GM18867 (cell line): ENCODE data around the gene MTA3.
"Not testable (repeated sequence)": the region's sequence is repeated elsewhere in the genome, so short reads cannot be mapped to it uniquely, and the experiment has no call there.

ENCODE experiments used
- ATAC-seq: cut with Tn5 transposase; IDR thresholded peaks from one replicate; pipeline ENCODE4 v1.9.1; 2021; ENCODE audit warnings: mild to moderate bottlenecking, moderate library complexity; ENCODE audit not compliant: unreplicated experiment

MTA3 gene

DNA sequence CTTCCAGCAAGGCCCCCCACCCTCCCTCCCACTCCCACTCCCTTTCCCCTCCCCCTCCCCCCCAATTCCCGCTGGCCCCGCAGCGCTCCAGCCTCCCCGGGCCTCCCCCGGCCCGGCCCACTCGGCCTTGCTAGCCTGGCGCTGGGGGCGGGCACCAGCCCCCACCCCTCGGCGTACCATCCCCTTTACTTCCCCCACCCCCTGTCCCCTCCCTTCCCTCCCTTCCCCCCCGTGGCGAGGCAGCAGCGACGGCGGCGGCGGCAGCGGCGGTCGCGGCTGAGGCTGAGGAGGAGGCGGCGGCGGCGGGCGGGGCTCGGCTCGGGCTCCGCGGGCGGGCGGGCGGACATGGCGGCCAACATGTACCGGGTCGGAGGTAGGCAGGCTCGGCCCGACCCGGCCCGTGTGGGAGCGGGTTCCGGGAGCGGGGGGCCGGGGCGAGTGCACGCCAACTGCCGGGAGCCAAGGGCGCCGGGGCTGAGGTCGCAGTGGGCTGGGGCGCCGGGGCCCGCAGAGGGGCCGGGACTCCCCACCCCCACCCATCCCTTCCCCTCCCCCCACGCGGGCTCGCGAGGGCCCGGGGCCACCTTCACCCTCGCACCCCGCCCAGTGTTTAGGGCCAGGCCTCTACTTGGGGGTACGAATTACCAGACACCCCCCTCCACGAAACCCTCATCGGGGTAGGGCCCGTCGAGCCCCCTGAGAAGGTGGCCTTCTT is at the start of gene MTA3:
Gene MTA3 (plus strand): TSS at position 232 of the 715 bp plus-strand sequence. CDS start 114 bp downstream, at position 346.
- ATAC-seq, result peak; percentile 39

DNA sequence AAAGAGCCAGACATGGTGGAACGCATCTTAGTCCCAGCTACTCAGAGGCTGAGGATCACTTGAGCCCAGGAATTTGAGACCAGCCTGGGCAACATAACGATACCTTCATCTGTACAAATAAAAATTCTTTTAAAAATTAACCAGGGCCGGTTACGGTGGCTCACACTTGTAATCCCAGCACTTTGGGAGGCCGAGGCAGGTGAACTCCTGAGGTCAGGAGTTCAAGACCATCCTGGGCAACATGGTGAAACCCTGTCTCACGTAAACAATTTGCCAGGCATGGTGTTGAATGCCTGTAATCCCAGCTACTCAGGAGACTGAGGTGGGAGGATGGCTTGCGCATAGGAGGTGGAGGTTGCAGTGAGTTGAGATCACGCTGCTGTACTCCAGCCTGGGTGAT is 48.8 kb upstream of the MTA3 start:
- no peak for ATAC-seq

DNA sequence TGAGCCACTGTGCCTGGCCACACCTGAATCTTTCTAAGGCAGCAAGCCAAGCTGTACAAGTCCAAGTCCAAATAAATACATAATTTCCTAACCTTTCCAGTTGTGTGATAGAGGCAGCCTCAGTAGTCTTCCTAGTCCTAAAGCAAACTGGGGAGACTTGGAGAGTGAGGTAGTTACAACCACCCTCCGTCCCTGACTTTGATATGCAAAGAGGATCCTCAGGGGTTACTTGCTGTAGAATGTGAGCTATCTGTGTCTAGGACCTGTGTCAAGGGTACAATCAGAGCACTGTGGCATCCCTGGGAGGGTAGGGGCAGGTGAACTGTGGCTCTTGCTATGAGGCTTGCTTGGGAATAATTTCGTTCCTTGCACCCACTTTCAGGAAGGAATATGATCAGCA is 46.4 kb upstream of the MTA3 start:
- no peak for ATAC-seq

GRCh38 chr2:42523341-42523740 is 45.1 kb upstream of the MTA3 start:
- ATAC-seq, result no peak

DNA sequence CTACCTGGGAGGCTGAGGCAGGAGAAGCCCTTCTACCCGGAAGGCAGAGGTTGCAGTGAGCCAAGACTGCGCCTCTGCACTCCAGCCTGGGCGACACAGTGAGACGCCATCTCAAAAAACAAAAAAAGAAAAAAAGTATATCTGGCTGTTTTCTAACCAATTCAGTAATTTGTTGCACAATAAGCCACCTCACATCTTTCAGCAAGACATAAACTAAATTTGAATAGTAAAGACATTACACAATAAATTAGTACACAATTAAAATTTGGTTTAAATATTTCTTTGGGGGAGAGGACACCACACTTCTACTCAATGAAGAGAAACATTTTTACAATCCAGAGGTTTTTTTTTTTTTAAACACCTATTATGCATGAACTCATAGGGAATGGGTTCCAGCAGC is 36.0 kb upstream of the MTA3 start:
- ATAC-seq, result no peak

- no peak for ATAC-seq
These were observed 30.9 kb upstream of the MTA3 start for GRCh38 chr2:42537493-42537892.

DNA sequence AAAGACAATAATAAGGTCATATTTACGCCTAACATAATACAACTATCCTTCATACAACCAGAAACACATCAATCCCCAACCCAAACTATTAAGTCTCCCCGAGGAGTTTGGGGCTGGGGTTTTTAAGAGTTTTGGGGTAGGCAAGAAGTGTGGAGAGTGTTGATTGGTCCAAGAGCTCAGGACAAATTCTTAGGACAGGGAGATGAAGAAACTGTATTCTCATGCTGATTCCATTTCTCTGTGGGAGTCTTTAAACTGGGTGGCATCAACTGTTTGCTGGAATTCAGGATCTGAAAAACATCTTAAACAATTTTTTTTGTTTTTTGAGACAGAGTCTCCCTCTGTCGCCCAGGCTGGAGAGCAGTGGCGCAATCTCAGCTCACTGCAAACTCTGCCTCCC is 25.6 kb upstream of the MTA3 start:
- ATAC-seq, result no peak

DNA sequence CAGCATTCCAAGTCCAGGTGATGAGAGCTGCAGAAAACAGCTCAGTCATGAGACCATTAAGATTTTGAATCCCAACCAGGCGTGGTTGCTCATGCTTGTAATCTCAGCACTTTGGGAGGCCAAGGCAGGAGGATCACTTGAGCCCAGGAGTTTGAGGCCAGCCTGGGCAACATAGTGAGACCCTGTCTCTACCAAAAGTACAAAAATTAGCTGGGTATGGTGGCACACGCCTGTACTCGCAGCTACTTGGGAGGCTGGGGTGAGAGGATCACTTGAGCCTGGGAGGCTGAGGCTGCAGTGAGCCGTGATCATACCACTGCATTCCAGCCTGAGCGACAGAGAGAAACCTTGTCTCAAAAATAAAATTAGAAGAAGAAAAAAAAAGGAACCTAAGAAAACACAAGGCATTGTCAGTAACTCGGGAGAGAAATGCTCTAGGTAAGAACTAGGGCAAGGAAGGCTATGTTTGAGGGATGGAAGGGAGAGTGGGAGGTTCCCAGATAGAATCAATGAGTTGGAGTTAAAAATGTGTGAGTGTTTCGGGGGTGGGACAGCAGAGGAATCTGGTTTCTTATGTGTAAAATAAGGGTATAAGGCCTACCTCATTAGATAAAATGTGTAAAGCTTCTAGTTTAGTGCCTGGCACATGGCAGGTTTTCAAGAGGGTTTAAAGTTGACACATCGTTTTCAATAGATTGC is 23.3 kb upstream of the MTA3 start:
- ATAC-seq, result no peak

GRCh38 chr2:42545841-42546390 is 22.5 kb upstream of the MTA3 start:
- ATAC-seq, result no peak

DNA sequence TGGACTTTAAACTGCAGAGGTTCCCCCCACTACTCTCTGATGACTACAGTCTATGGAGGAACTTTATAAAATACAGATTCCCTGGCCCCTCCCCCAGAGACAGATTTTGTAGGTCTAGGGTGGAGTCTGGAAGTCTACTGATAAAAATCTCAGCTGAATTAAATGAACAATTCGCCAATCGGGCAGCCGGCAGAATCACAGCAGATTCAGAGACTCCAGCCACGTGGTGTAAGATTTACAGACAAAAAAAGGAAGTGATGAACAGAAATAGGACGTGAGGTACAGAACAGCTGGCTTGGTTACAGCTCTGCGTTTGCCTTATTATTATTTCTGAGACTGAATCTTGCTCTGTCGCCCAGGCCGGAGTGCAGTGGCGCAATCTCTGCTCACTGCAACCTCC is 21.4 kb upstream of the MTA3 start:
- no peak for ATAC-seq

- ATAC-seq, result no peak
These were observed 20.8 kb upstream of the MTA3 start for GRCh38 chr2:42547446-42548295.

GRCh38 chr2:42550870-42551269 is 17.6 kb upstream of the MTA3 start:
- no peak for ATAC-seq

- no peak for ATAC-seq
These were observed 14.0 kb upstream of the MTA3 start for GRCh38 chr2:42554392-42554791.

GRCh38 chr2:42556315-42556890 is 12.0 kb upstream of the MTA3 start:
- ATAC-seq, result no peak

GRCh38 chr2:42557306-42557705 is 11.1 kb upstream of the MTA3 start:
- no peak for ATAC-seq

DNA sequence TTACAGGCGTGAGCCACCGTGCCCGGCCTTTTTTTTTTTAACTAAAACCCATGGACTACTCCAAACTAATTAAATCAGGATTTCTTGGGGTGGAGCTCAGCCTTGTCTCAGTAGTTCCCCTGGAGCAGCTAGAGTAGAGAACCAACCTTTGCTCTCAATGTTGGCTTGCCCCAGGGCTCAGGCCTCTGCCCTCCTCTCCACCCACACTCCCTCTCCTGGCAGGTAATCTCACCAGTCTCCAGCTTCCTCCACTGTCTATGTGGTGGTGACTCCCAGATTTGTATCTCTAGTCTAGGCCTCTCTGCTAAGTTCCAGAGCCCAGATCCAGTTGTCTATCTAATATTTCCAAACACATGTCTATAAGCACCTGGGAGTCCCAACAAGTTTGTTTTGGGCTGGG is 9.6 kb upstream of the MTA3 start:
- ATAC-seq, result no peak

DNA sequence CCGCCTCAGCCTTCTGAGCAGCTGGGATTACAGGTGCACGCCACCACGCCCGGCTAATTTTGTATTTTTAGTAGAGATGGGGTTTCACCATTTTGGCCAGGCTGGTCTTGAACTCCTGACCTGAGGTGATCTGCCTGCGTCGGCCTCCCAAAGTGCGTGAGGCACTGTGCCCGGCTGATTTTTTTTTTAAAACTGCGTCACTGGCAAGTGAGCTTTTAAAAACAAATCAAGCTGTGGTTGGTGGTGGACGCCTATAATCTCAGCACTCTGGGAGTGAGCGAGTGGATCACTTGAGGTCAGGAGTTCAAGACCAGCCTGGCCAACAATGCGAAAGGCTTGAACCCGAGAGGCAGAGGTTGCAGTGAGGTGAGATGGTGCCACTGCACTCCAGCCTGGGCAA is 8.3 kb upstream of the MTA3 start:
- not testable (repeated sequence) for ATAC-seq

DNA sequence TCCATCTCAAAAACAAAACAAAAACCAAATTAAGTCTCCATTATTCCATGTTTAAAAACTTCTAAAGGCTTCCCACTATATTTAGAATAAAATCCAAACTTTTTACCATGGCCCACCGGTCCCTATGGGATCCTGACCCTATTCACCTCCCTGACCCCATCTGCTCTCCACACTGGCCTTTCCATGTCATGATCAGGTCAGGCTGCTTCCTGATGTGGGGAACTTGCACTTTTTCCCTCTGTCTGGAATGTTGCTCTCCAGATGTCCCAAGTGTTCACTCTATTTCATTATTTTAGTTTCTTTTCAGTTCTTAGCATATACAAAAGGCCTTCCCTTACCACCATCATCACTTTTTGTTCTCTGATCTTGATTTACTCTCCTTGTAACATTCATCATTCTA is 7.5 kb upstream of the MTA3 start:
- no peak for ATAC-seq

DNA sequence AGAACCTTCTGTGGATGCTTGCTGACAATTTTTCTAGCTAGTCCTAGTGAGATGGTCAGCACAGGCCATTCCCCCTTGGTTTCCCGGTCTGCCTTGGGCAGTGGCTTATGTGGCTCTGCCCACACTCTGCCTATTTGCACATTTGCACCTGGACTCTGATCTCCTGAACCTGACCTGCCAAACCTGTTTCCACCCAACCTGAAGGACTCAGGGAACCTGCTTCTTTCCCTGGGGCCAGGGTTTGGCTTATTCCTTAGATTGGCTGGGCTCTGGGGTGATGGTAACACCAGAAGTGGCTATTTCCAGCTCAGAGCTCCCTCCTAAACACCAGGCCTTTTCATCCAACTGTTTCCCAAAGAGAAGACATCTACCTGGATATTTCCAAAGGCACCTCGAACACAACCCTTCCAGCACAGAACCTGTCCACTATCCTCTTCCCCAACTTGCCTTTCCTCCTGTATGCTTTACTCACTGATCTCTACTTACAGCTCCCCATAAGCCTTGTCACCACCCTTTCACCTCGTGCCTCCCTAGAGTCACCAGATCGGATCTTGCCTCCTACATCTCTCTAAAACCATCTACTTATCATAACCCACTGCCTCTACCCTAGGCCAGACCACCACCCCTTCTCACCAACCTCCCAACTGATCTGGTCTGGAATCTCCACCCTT is 5.8 kb upstream of the MTA3 start:
- no peak for ATAC-seq

- no peak for ATAC-seq
These were observed 2.4 kb upstream of the MTA3 start for GRCh38 chr2:42566025-42566424.
